Stimulated activated CD8-positive, alpha-beta memory T cell treated with anti-CD3 and anti-CD28 coated beads, Interleukin-2, amount 100 ng/mL, for 1 hour (primary cell): ENCODE results near the gene SOHLH1.

Source experiments
- DNase-seq, 2 donors: peaks; one replicate each; pipeline ENCODE4 v3.0.0-alpha.2; 2020; ENCODE audit warnings: low read depth in 2 of 2

The SOHLH1 gene

GRCh38 chr9:135661816-135662560 lies 37.3 kb downstream of the SOHLH1 start:
- DNase-seq, result no peak

- no peak for DNase-seq
Observed at GRCh38 chr9:135660407-135660806, 38.9 kb downstream of the SOHLH1 start.

- no peak for DNase-seq
Observed at GRCh38 chr9:135659252-135659651, 40.0 kb downstream of the SOHLH1 start.

- DNase-seq, result no peak
Observed at GRCh38 chr9:135657416-135657815, 41.9 kb downstream of the SOHLH1 start.

GRCh38 chr9:135655317-135655716 lies 44.0 kb downstream of the SOHLH1 start:
- no peak for DNase-seq

GRCh38 chr9:135650408-135650807 lies 48.9 kb downstream of the SOHLH1 start:
- DNase-seq, result no peak

GRCh38 chr9:135649508-135649907 lies 49.8 kb downstream of the SOHLH1 start:
- no peak for DNase-seq

GRCh38 chr9:135648494-135649410 lies 50.5 kb downstream of the SOHLH1 start:
- DNase-seq, result no peak

GRCh38 chr9:135647884-135648283 lies 51.4 kb downstream of the SOHLH1 start:
- DNase-seq, result no peak

- no peak for DNase-seq
Observed at GRCh38 chr9:135644631-135645218, 54.6 kb downstream of the SOHLH1 start.
